Fibroblast of lung (primary cell): Measurements from ENCODE around the gene ALG1. TPM values are rescaled to one million over a fixed set of nuclear protein-coding genes. Genes with fewer than 3 reads are reported as not detected.
"Not testable (repeated sequence)": the region's sequence is repeated elsewhere in the genome, so short reads cannot be mapped to it uniquely, and the experiment has no call there.

ENCODE experiments used
- DNase-seq, 2 donors: peaks; one replicate each; pipeline versions ENCODE4 v3.0.0 to v3.0.0-alpha.2; 2010; ENCODE audit warnings: low read depth in 2 of 2
- H2AFZ ChIP-seq: 2 replicates; pipeline ENCODE4 v1.5.1; 2012; ENCODE audit warnings: low read length, control low read depth, inconsistent platforms
- H3K27ac ChIP-seq: 2 replicates; pipeline ENCODE4 v1.5.1; 2011; ENCODE audit warnings: low read length, control low read depth; ENCODE audit not compliant: insufficient read depth
- H3K27me3 ChIP-seq: 2 replicates; pipeline ENCODE4 v1.5.1; 2011; ENCODE audit warnings: mild to moderate bottlenecking, low read length; ENCODE audit not compliant: control insufficient read depth, insufficient read depth
- H3K36me3 ChIP-seq: 2 replicates; pipeline ENCODE4 v1.5.1; 2011; ENCODE audit warnings: low read length; ENCODE audit not compliant: control insufficient read depth, insufficient read depth
- H3K4me1 ChIP-seq: 2 replicates; pipeline ENCODE4 v1.5.1; 2011; ENCODE audit warnings: low read length; ENCODE audit not compliant: control insufficient read depth, insufficient read depth; ENCODE audit errors: extremely low read depth
- H3K4me2 ChIP-seq: 2 replicates; pipeline ENCODE4 v1.5.1; 2011; ENCODE audit warnings: low read length, control low read depth; ENCODE audit not compliant: insufficient read depth; ENCODE audit errors: extremely low read depth
- H3K4me3 ChIP-seq, 4 experiments: fragments of 200-600 bp in 1 of 4; sonication (generic) in 1 of 4; replicated peaks in 1 of 4; 2 replicates each; pipeline ENCODE4 v1.5.1; 2011 to 2016; ENCODE audit warnings: low read length in 4 of 4, low read depth in 3 of 4, mild to moderate bottlenecking in 3 of 4, control low read depth in 2 of 4, inconsistent platforms in 1 of 4, mixed read lengths in 1 of 4; ENCODE audit not compliant: insufficient read depth in 1 of 4; ENCODE audit errors: control extremely low read depth in 1 of 4
- H3K79me2 ChIP-seq: 2 replicates; pipeline ENCODE4 v1.5.1; 2012; ENCODE audit warnings: mild to moderate bottlenecking, low read length, inconsistent platforms; ENCODE audit not compliant: control insufficient read depth, insufficient read depth
- H3K9ac ChIP-seq: 2 replicates; pipeline ENCODE4 v1.5.1; 2011; ENCODE audit warnings: mild to moderate bottlenecking, low read length, control low read depth; ENCODE audit not compliant: insufficient read depth
- H3K9me3 ChIP-seq: 2 replicates; pipeline ENCODE4 v1.5.1; 2012; ENCODE audit warnings: low read depth, low read length; ENCODE audit not compliant: control insufficient read depth, insufficient read depth
- H4K20me1 ChIP-seq: 2 replicates; pipeline ENCODE4 v1.5.1; 2011; ENCODE audit warnings: low read length; ENCODE audit not compliant: control insufficient read depth, insufficient read depth; ENCODE audit errors: extremely low read depth
- CTCF ChIP-seq, 2 donors: IDR thresholded peaks in 1 of 2; conservative IDR thresholded peaks in 1 of 2; 1 replicate in 1 of 2; 2 replicates in 1 of 2; pipeline ENCODE4 v1.5.1; 2011 to 2012; ENCODE audit warnings: low read length in 2 of 2, control low read depth in 1 of 2, inconsistent platforms in 1 of 2, low read depth in 1 of 2, mild to moderate bottlenecking in 1 of 2
- EZH2 ChIP-seq: IDR thresholded peaks from 2 replicates; pipeline ENCODE4 v1.5.1; 2012; ENCODE audit warnings: low read length, control low read depth, mild to moderate bottlenecking; ENCODE audit errors: missing control alignments
- polyA plus RNA-seq, 2 donors: library from polyadenylated mRNA; depleted of rRNA in 1 of 2; stranded (reverse) in 1 of 2; unstranded in 1 of 2; fragments of >200 nt; gene quantifications; 2 replicates each; pipeline ENCODE4 v1.2.1, GENCODE V29; 2011 to 2012; ENCODE audit warnings: missing spikeins in 1 of 2
- total RNA-seq: library from RNA; depleted of rRNA; stranded (reverse); fragments of >200 nt; gene quantifications from 2 replicates; pipeline ENCODE4 v1.2.1, GENCODE V29; 2014

The ALG1 gene
- total and polyA plus RNA-seq, 2 donors (not counting 1 experiment from before 2014, with no cell fraction given): 26.2 to 29.2 TPM

GRCh38 chr16:5044011-5044540, 27.6 kb upstream of the ALG1 start:
- H3K9ac ChIP-seq: no peak overlapping the region
- no peaks in the 10 kb centered on the region for H3K36me3 ChIP-seq
- H3K4me2 ChIP-seq: no peak overlapping the region
- no peaks in the 10 kb centered on the region for H3K79me2 ChIP-seq
- H2AFZ ChIP-seq: no peak overlapping the region
- H3K4me3 ChIP-seq: no peak overlapping the region
- no peaks in the 10 kb centered on the region for H3K4me1 ChIP-seq
- DNase-seq: no peak
- H3K9me3 ChIP-seq: no peaks in the 10 kb centered on the region
- H4K20me1 ChIP-seq: no peaks in the 10 kb centered on the region
- TF ChIP-seq EZH2: no peak
- TF ChIP-seq CTCF (conservative IDR thresholded peaks at IDR 0.05 in 1 of 2, IDR thresholded peaks at IDR 0.05 in 1 of 2; ENCODE audit: low read depth in 1 of 2, low read length in 2 of 2): no peak
- no peaks in the 10 kb centered on the region for H3K27me3 ChIP-seq
- no peak overlapping the region for H3K27ac ChIP-seq

GRCh38 chr16:5044581-5044980, 27.1 kb upstream of the ALG1 start:
- H3K36me3 ChIP-seq, H3K79me2 ChIP-seq, H3K9ac ChIP-seq, H3K9me3 ChIP-seq, H3K27me3 ChIP-seq, H4K20me1 ChIP-seq, H3K4me2 ChIP-seq, H3K4me1 ChIP-seq, H3K27ac ChIP-seq, H3K4me3 ChIP-seq, H2AFZ ChIP-seq, DNase-seq: not testable (repeated sequence)

GRCh38 chr16:5045499-5046115, 26.0 kb upstream of the ALG1 start:
- Histone ChIP-seq H3K27me3 (no peaks in the 10 kb centered on the region), H3K9ac (no peak overlapping the region), H3K79me2 (no peaks in the 10 kb centered on the region), H3K4me3 (no peak overlapping the region), H3K4me1 (no peaks in the 10 kb centered on the region), H3K36me3 (no peaks in the 10 kb centered on the region), H3K4me2 (no peak overlapping the region), H4K20me1 (no peaks in the 10 kb centered on the region), H3K27ac (no peak overlapping the region), H3K9me3 (no peaks in the 10 kb centered on the region), H2AFZ (no peak overlapping the region)
- no peak for DNase-seq
- TF ChIP-seq EZH2: no peak
- TF ChIP-seq CTCF (conservative IDR thresholded peaks at IDR 0.05 in 1 of 2, IDR thresholded peaks at IDR 0.05 in 1 of 2; ENCODE audit: low read depth in 1 of 2, low read length in 2 of 2): no peak
